Mucosa of gallbladder (tissue), 1 donor: ENCODE results near the gene UGT3A1. TPM values are rescaled to one million over a fixed set of nuclear protein-coding genes. Genes with fewer than 3 reads are reported as not detected.
A peak's percentile ranks its signal among the peaks of the same experiment; 100 is the strongest.
"Not testable (repeated sequence)": the region's sequence is repeated elsewhere in the genome, so short reads cannot be mapped to it uniquely, and the experiment has no call there.

Source experiments
- DNase-seq: peaks from one replicate; pipeline ENCODE4 v3.0.0-alpha.2; 2020; ENCODE audit warnings: low spot score
- total RNA-seq: library from RNA; stranded (reverse); gene quantifications from one replicate; pipeline ENCODE4 v1.2.1, GENCODE V29; 2021
- donor health status: DM: no; HTN: no; CAD: no.

UGT3A1 gene
- total RNA-seq, 1 donor from 2014 or later = not detected

DNA sequence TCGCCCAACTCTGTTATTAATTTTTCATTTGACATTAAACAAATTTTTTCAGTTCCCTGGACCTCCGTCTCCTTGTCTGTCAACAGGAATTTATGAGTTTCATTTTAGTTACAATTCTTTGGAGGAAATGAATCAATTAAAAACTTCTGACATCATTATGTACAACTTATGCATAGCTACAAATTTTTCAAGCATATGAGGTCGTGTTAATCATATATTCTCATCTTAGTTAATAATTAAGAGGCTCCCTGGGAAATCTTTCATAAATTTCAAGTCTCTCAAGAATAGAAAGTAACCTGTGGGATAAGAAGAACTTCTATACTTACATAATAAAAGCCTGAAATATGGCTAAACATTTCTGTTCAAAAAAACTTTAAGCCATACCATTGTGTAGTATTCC lies 3.4 kb downstream of the UGT3A1 start:
- DNase-seq = no peak

- no peak for DNase-seq
Measured at GRCh38 chr5:35979715-35980114, 11.5 kb downstream of the UGT3A1 start.

GRCh38 chr5:35976859-35977258 lies 14.3 kb downstream of the UGT3A1 start:
- DNase-seq = not testable (repeated sequence)

- no peak for DNase-seq
Measured at GRCh38 chr5:35974570-35974969, 16.6 kb downstream of the UGT3A1 start.

DNA sequence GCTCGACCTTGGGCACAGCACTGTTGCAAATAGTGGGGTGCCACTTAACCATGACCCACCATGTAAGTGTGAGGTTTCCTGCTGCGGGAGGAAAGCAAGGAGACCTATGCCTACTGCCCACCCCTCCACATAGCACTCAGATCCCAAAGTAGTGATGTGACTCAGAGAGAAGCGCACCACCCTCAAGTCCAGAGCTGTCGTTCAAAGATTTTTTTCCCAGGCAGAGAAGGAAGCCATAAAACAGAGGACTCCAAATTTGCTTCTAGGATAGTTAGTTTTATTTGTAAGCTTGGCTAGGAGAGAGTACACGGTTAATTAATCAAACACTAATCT lies 19.3 kb downstream of the UGT3A1 start:
- DNase-seq = no peak

GRCh38 chr5:35971186-35971877 lies 19.9 kb downstream of the UGT3A1 start:
- no peak for DNase-seq

- DNase-seq = no peak
Measured at GRCh38 chr5:35963381-35963843, 27.8 kb downstream of the UGT3A1 start.

- no peak for DNase-seq
Measured at GRCh38 chr5:35960328-35960727, 30.9 kb downstream of the UGT3A1 start.

GRCh38 chr5:35956429-35956828 lies 34.8 kb downstream of the UGT3A1 start:
- DNase-seq = no peak

DNA sequence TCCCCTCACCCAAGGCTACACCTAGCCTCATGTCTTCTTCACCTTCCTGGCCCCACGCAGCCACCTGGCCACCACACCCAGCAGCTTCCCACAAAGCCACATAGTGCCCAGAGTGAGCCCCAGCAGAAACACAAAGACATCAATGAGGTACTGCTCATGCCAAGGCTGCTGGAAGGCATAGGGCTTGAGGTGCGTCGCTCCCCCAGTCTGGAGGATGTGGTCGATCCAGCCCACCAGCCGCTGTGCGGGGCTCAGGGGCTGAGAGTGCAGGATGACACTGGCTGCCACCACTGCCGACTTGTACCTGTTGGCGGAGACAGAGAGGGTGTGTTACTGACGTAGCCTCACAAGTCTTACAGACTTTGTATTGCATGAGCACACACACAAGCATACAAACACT lies 37.0 kb downstream of the UGT3A1 start:
- no peak for DNase-seq

GRCh38 chr5:35947085-35947484 lies 44.1 kb downstream of the UGT3A1 start:
- no peak for DNase-seq

GRCh38 chr5:35939639-35940038 lies 51.6 kb downstream of the UGT3A1 start:
- DNase-seq = no peak

DNA sequence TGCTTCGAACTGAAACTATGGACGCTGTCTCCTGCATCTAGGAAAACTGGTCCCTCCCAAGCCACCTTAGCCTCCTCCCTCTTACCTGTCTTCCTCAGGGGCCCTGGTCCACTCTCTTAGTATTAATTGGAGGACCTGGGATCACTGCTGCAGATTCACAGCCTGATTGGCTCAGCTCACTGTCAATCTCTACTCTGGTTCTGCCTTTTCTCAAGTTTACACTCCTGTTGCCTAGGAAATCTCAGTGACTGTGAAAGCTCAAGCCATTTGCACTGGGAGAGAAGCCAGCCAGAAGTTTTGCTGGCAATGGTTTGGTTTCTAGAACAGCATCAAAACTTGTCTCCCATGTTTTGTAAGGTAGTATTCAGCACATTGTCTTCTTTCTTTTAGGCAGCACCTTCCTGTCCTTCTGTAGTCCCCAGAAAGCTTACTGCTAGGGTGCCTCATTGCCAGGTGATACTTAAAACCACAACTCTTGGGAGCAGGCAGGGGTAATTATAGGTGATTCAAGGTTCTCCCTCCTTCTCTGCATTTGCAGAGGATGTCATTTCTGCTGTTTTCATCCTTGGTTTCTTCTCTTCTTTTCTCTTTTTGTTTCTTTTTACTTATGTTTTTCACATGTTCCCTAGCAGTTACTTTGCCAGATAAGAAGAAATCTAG lies 52.5 kb downstream of the UGT3A1 start, which contains the start of gene CAPSL:
Gene CAPSL, minus strand, starts transcription at position 55 of the 660 bp plus-strand sequence. CDS start 17,502 bp downstream, outside the sequence.
- peak; percentile 65 for DNase-seq

DNA sequence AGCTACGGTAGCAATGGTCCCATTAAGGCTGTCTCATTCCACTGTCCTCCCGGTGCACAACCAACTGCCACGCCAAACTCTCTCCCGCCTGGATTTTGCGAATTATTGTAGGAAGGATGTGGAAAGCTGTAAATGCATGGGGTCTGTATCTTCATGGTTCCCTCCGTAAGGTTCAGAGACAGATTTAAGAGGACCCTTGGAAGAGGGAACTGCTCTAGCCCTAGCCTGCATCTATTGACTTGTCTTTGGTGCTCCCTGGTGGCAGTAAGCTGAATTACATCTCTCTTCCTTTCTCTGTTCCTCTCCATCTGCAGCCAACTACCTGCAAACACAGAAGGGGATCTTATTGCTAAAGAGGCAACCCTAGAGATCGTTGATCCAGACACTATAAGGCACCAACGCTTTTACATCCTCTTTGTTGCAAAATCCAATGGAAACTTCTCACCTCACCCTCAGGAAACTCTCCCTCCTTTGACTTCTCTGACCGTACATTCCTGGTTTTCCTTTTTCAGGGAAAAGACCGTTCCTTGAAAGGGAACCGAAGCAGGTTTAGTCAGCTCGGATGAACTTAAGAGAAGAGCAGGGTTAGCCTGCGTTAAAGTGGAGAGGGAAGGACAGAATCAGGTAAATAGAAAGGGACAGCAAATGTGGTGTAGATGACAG lies 64.7 kb downstream of the UGT3A1 start:
- DNase-seq = peak; percentile 60

DNA sequence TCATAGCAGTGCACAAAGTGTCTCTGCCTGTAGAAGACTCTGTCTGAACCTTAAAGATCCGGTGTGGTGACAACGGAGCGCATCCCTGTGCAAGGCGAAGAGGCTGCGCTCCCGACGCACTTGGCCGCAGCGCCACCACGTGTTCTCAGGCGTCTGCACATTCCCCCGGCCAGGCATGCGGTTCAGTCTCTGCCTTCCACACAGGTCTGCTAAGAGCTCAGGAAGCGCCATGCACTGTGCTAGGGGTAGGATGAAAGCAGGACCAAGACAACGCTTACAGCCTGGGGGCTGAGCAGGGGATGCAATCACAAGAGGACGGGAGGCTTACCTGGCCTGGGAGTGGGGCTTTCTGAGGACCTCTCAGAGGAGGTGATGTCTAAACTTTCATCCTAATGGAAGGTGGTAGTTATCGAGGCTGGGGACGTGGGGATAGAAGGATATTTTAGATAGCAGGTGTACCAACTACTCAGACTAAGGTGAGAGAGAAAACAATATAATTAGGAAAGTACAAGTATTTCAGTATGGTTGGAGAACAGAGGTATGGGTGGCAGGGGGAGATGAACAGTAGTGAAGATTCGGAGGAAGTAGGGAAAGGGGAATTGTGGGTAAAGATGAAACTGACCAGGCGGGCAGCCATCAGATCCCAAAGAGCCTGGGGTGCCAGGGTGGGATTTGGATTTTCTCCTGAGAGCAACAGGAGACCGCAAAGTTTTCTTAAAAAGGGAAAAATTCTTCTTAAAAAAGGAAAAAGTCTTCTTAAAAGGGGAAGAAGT lies 66.1 kb downstream of the UGT3A1 start:
- DNase-seq = peak; percentile 61

DNA sequence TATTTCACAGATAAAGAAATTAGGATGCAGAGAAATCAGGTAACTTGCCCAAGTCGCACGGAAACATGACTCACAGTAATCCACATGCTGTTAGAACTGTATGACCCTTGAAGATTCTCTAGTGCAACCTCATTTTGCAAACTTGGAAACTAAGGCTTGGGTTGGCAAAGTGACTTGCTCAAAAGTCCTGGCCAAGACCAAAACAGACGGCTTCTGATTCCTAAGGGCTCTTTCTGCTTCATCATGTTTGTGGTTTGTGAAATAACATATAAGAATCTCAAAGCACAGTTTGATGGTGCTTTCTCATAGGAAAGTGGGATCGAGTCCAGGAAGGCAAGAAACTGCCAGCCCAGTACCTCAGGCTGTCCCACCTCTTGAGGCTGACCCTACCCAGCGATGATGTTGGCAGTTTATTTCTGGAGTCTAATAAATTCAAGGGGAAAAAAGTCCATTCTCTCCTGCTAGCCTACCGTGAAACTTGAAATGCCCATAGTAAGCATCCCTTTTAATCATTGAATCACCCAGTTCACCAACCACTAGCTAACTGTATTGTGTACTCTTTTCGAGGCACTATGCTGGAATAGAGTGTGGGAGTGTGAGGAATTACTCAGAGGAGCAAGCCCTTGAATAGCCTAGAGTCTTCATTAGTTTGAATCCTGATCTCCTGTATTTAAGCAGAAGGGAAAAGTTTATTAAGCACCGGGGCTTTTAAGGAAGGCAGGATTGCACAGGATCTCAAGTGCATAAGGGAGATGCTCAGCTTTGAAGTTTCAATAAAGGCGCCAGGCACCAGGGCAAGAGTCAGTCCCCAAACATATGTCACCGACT lies 66.9 kb downstream of the UGT3A1 start:
- DNase-seq = no peak

- no peak for DNase-seq
Measured at GRCh38 chr5:35922468-35922867, 68.7 kb downstream of the UGT3A1 start.

GRCh38 chr5:35921930-35922329 lies 69.3 kb downstream of the UGT3A1 start:
- no peak for DNase-seq

- no peak for DNase-seq
Measured at GRCh38 chr5:35920890-35921289, 70.3 kb downstream of the UGT3A1 start.

DNA sequence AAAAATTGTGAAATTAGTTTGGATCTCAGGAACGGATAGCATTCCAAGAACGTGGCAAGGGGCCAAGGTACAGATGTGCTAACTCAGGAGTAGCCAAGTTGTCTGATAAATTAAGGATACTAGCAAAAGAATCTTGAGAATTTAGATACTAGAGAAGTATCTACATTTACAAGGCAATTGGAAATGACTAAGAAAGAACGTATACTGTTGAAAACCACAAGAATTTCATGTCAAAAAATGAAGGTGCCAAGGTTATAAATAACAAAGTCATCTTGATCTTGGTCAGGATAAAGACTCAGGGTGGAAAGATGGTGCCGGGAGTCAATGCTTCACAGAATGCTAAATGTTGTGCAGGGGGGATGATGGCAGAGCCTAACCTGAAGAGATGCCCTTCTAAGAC lies 72.0 kb downstream of the UGT3A1 start:
- no peak for DNase-seq

GRCh38 chr5:35908814-35909213 lies 82.4 kb downstream of the UGT3A1 start:
- no peak for DNase-seq
